Heart left ventricle (tissue), 16 donors: ENCODE measurements around the gene SUFU. TPM values are rescaled to one million over a fixed set of nuclear protein-coding genes. Genes with fewer than 3 reads are reported as not detected.

Source experiments
- ATAC-seq, 4 donors: fragments of 200-7000 bp; cut with Tn5 transposase; one replicate each; pipeline ENCODE4 v1.9.1; 2020 to 2022; ENCODE audit warnings: moderate library complexity in 4 of 4, mild to moderate bottlenecking in 3 of 4, moderate number of reproducible peaks in 1 of 4
- DNase-seq, 5 donors: peaks; one replicate each; pipeline ENCODE4 v3.0.0-alpha.2; 2020
- H3K27ac ChIP-seq, 12 donors: fragments of 200-600 bp; sonication (generic) in 4 of 12; one replicate each; pipeline versions ENCODE4 v1.5.0 to v1.8.0; 2016 to 2022; ENCODE audit warnings: mild to moderate bottlenecking in 2 of 12
- H3K27me3 ChIP-seq, 9 donors: fragments of 200-600 bp; sonication (generic) in 2 of 9; one replicate each; pipeline versions ENCODE4 v1.5.1 to v1.8.0; 2016 to 2022; ENCODE audit warnings: mild to moderate bottlenecking in 3 of 9
- H3K36me3 ChIP-seq, 9 donors: fragments of 200-600 bp; sonication (generic) in 2 of 9; one replicate each; pipeline versions ENCODE4 v1.5.0 to v1.8.0; 2018 to 2022; ENCODE audit warnings: mild to moderate bottlenecking in 2 of 9
- H3K4me1 ChIP-seq, 12 donors: fragments of 200-600 bp; sonication (generic) in 4 of 12; one replicate each; pipeline versions ENCODE4 v1.5.0 to v1.8.0; 2016 to 2022; ENCODE audit warnings: mild to moderate bottlenecking in 3 of 12
- H3K4me3 ChIP-seq, 12 donors: fragments of 200-600 bp; sonication (generic) in 4 of 12; one replicate each; pipeline versions ENCODE4 v1.5.0 to v1.8.0; 2017 to 2022; ENCODE audit warnings: mild to moderate bottlenecking in 9 of 12, moderate library complexity in 4 of 12
- H3K9me3 ChIP-seq, 12 donors: fragments of 200-600 bp; sonication (generic) in 4 of 12; one replicate each; pipeline versions ENCODE4 v1.5.0 to v1.8.0; 2016 to 2022; ENCODE audit warnings: mild to moderate bottlenecking in 1 of 12
- POLR2A ChIP-seq, 2 donors: fragments of 450-650 bp; IDR thresholded peaks; one replicate each; pipeline ENCODE4 v1.6.1; 2017; ENCODE audit warnings: antibody characterized with exemption in 2 of 2, mild to moderate bottlenecking in 2 of 2, moderate library complexity in 2 of 2
- WGBS, 4 donors: extraction: QIAGEN DNeasy Blood & Tissue Kit in 2 of 4; methylation state at CpG; one replicate each; pipeline versions ENCODE4 v1.1.5 to v1.1.7; 2013 to 2018; 5-methylcytosine and 5-hydroxymethylcytosine counted together
- intact Hi-C, 10 donors: fragments of 100-400 bp; cut with DNase I; formaldehyde crosslinking; loops; one replicate each; pipeline versions ENCODE4 v1.11.1 to v1.14.2; 2022
- polyA plus RNA-seq, 2 donors: library from polyadenylated mRNA; stranded (reverse); fragments of 200-250 nt; gene quantifications; one replicate each; pipeline ENCODE4 v1.2.3, GENCODE V29; 2013
- total RNA-seq, 9 donors: library from RNA; depleted of rRNA in 2 of 9; stranded (reverse); fragments of >200 nt in 2 of 9; fragmentation: NEBNext Ultra II Directional in 3 of 9; extraction: Animal tissue kit (Norgen Biotek cat#: 25700) in 3 of 9; gene quantifications; one replicate each; pipeline versions ENCODE4 v1.1.0 to v1.2.4, GENCODE V29; 2016 to 2023
- TF ChIP-seq, protein P1 (sequence below), 12 donors: fragments of 200-600 bp; sonication (generic) in 4 of 12; IDR thresholded peaks; one replicate each; pipeline versions ENCODE4 v1.5.0 to v1.8.0; 2018 to 2022; ENCODE audit warnings: antibody characterized with exemption in 12 of 12, mild to moderate bottlenecking in 5 of 12
- donor health status: ischemic (EF 13 %, LVEDD 7.1; RV severe dilation, severe dysfunction).
- donor health status: healthy with polysubstance abuse.
- donor health status: DM: no; HTN: yes; CAD: no.
- donor health status: DM: no; HTN: no; CAD: no.
- donor health status: ischemic (EF 25% LVEDD 6.9; RV normal size, moderate dysfunction).
- donor health status: ischemic (EF 25% LVEDD 5.7; RV mildly dilated, moderate dysfunction).
- donor health status: healthy.
- donor health status: DM: yes; HTN: yes; CAD: no.
- donor health status: ischemic (EF 35%, LVEDD 5.7; RV mildly dilated, moderate dysfunction).
- donor health status: nonischemic (EF 11% LVEDD 7.7; RV severe dilation, severe dysfunction).
- donor health status: DM: yes; HTN: yes; CAD: no.
- donor health status: PGD.
- donor health status: ischemic (EF 29% LVEDD 5.4; RV normal size, mild dysfunction).
- donor health status: nonischemic (EF 23%, LVEDD 6.1; RV moderate dilation, normal function).

SUFU gene
- total and polyA plus RNA-seq, 11 donors = 3.7 to 12.7 (median 7.5) TPM

DNA sequence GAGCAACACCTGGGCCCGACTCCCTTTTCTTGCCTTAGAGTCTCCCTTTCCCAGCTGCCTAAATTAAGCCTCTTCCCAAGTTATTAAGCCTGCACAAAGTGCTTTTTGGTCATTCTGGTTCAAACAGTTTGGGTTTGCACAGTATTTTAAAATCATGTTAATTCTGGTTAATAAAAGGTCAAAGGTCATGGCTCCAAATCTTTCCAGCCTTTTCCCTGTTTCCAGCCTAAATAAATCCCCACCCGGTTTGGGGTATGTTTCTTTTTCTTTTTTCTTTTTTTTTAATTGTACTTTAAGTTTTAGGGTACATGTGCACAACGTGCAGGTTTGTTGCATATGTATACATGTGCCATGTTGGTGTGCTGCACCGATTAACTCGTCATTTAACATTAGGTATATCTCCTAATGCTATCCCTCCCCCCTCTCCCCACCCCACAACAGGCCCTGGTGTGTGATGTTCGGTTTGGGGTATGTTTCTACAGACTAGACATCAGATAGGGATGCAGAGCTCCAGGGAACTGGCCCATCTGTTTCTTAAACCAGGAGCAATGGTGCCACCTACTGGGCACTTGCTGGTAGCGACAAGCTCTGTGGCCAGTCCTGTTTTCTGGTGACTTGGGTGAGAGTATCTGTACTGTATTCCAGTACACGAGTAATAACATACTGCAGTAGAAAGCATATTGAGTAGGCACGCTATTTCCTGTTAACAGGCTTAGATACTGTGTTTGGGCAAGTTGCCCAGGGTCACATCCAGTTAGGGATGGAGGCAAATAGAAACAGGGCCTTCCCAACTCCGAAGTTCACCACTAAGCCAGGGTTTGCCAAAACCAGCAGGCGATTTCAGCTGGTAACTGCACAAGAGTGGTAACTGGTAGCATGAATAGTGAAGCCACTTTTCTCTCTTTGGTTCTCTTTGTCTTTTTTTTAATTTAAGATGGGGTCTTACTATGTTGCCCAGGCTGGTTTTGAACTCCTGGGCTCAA lies 80.0 kb downstream of the SUFU start:
- H3K27ac ChIP-seq = no peak overlapping the region
- no peaks in the 10 kb centered on the region for H3K27me3 ChIP-seq
- no peaks in the 10 kb centered on the region for H3K9me3 ChIP-seq
- H3K4me1 ChIP-seq = peaks cover 0 to 33% (median 11%) of the 10 kb centered on the region in 12 donors
- 34 to 39% (median 37%) methylated on average over 11 of the region's 11 CpGs for WGBS, 4 donors
- intact Hi-C loops = loop anchor here (2.0 to 10.0 kb wide), 11 partner anchors 76 to 419 kb away; partner anchors contain the start of genes ACTR1A (in 6 of the 10), SUFU (in 6 of the 10), NFKB2 (in 5 of the 10) and ELOVL3 (in 4 of the 10)
- DNase-seq (peak; percentile 81 to 89 (median 86)), ATAC-seq (peak; percentile 84 to 95 (median 90))
- no peak for TF ChIP-seq POLR2A (IDR thresholded peaks at IDR 0.05)
- TF ChIP-seq, protein P1, sequence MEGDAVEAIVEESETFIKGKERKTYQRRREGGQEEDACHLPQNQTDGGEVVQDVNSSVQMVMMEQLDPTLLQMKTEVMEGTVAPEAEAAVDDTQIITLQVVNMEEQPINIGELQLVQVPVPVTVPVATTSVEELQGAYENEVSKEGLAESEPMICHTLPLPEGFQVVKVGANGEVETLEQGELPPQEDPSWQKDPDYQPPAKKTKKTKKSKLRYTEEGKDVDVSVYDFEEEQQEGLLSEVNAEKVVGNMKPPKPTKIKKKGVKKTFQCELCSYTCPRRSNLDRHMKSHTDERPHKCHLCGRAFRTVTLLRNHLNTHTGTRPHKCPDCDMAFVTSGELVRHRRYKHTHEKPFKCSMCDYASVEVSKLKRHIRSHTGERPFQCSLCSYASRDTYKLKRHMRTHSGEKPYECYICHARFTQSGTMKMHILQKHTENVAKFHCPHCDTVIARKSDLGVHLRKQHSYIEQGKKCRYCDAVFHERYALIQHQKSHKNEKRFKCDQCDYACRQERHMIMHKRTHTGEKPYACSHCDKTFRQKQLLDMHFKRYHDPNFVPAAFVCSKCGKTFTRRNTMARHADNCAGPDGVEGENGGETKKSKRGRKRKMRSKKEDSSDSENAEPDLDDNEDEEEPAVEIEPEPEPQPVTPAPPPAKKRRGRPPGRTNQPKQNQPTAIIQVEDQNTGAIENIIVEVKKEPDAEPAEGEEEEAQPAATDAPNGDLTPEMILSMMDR (IDR thresholded peaks at IDR 0.05) = peak; percentile 79 to 94 (median 88)
- H3K36me3 ChIP-seq = no peaks in the 10 kb centered on the region
- H3K4me3 ChIP-seq = no peak overlapping the region

DNA sequence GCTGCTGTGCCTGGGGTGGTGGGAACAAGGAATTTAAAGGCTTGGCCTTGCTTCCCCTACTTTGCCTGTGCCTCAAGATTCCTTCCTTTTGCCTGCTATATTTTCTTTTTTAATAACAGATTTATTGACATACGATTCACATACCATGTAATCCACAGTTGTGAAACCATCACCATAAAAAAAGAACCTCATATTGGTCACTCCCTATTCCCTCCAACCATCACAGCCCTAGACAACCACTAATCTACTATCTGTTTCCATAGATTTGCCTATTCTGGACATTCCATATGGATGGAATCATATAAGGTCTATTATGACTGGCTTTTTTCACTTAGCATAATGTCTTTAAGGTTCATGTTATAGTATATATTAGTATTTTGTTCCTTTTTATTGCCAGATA lies 81.3 kb downstream of the SUFU start:
- Histone ChIP-seq H3K4me3 (no peak overlapping the region), H3K27ac (no peak overlapping the region), H3K27me3 (no peaks in the 10 kb centered on the region), H3K36me3 (no peaks in the 10 kb centered on the region), H3K4me1 (peaks cover 0 to 20% (median 3%) of the 10 kb centered on the region in 12 donors), H3K9me3 (no peaks in the 10 kb centered on the region)
- ATAC-seq = no peak
- 65 to 86% (median 77%) methylated on average over 1 of the region's 1 CpG for WGBS, 4 donors
- intact Hi-C loops = loop anchor here in 6 of 10 donors (2.0 to 10.0 kb wide), 4 partner anchors 82 to 420 kb away; partner anchors contain the start of genes ACTR1A (in 3 of the 6), ELOVL3 (in 3 of the 6), SUFU (in 3 of the 6) and NFKB2 (in 2 of the 6)
- TF ChIP-seq POLR2A (IDR thresholded peaks at IDR 0.05) = no peak
- TF ChIP-seq, protein P1 (IDR thresholded peaks at IDR 0.05) = no peak
- no peak for DNase-seq

- TF ChIP-seq, protein P1 (IDR thresholded peaks at IDR 0.05) = no peak
- TF ChIP-seq POLR2A (IDR thresholded peaks at IDR 0.05) = no peak
- Histone ChIP-seq H3K4me1 (peaks cover 0 to 11% (median 0%) of the 10 kb centered on the region in 12 donors), H3K27me3 (no peaks in the 10 kb centered on the region), H3K4me3 (no peak overlapping the region), H3K9me3 (no peaks in the 10 kb centered on the region), H3K36me3 (no peaks in the 10 kb centered on the region), H3K27ac (no peak overlapping the region)
- ATAC-seq (no peak), DNase-seq (no peak)
- WGBS, 4 donors = 95 to 98% (median 96%) methylated on average over 1 of the region's 1 CpG
- intact Hi-C loops = loop anchor here in 5 of 10 donors (10.0 kb wide), 3 partner anchors 192 to 422 kb away; partner anchors contain the start of genes ELOVL3 (in 3 of the 5) and NFKB2 (in 2 of the 5)
These were observed 83.1 kb downstream of the SUFU start for GRCh38 chr10:102586858-102587257.

DNA sequence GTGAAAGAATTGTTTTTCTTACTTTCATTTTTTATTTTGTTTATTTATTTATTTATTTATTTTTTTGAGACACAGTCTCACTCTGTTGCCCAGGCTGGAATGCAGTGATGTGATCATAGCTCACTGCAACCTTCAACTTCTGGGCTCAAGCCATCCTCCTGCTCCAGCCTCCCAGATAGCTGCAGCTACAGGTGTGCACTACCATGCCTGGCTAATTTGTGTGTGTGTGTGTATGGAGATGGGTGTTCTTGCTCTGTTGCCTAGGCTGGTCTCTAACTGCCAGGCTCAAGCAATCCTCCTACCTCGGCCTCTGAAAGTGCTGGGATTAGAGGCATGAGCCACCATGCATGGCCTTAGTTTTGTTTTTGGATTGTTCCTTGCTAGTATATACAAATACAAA lies 85.1 kb downstream of the SUFU start:
- TF ChIP-seq, protein P1 (IDR thresholded peaks at IDR 0.05) = no peak
- no peak for TF ChIP-seq POLR2A (IDR thresholded peaks at IDR 0.05)
- no peak for ATAC-seq

More for the DNA sequence above, 85.1 kb downstream of the SUFU start:
- DNase-seq = no peak
- WGBS, 4 donors = 94 to 100% (median 96%) methylated on average over 1 of the region's 1 CpG
- Histone ChIP-seq H3K4me3 (no peak overlapping the region), H3K27me3 (no peaks in the 10 kb centered on the region), H3K27ac (no peak overlapping the region), H3K9me3 (no peaks in the 10 kb centered on the region), H3K4me1 (peaks cover 0 to 3% (median 0%) of the 10 kb centered on the region in 12 donors), H3K36me3 (peaks cover 0 to 12% (median 4%) of the 10 kb centered on the region in 9 donors)
- intact Hi-C loops = loop anchor here in 5 of 10 donors (10.0 kb wide), 3 partner anchors 194 to 424 kb away; partner anchors contain the start of genes ELOVL3 (in 3 of the 5) and NFKB2 (in 2 of the 5)
